WTC11 (cell line): ENCODE measurements around the gene DOK7.

Source experiments
- ATF3 ChIP-seq: sonication (generic); formaldehyde crosslinking; conservative IDR thresholded peaks from 2 replicates; pipeline ENCODE4 v1.8.1; 2022; ENCODE audit warnings: mild to moderate bottlenecking, missing genetic modification reagents
- CREB1 ChIP-seq: sonication (generic); formaldehyde crosslinking; IDR thresholded peaks from 2 replicates; pipeline ENCODE4 v1.8.0; 2023; ENCODE audit warnings: mild to moderate bottlenecking, missing genetic modification reagents
- CREM ChIP-seq: sonication (generic); formaldehyde crosslinking; IDR thresholded peaks from 2 replicates; pipeline ENCODE4 v1.8.1; 2022; ENCODE audit warnings: mild to moderate bottlenecking, missing genetic modification reagents, moderate library complexity
- CTCF ChIP-seq: fragments of 200-600 bp; IDR thresholded peaks from 2 replicates; pipeline ENCODE4 v1.8.0; 2022; ENCODE audit warnings: antibody characterized with exemption
- MLX ChIP-seq: sonication (generic); formaldehyde crosslinking; IDR thresholded peaks from 2 replicates; pipeline ENCODE4 v1.8.1; 2023; ENCODE audit warnings: mild to moderate bottlenecking, missing genetic modification reagents, moderate library complexity
- MYBL2 ChIP-seq: sonication (generic); formaldehyde crosslinking; IDR thresholded peaks from 2 replicates; pipeline ENCODE4 v1.8.1; 2023; ENCODE audit warnings: mild to moderate bottlenecking, moderate library complexity, missing genetic modification reagents
- OVOL2 ChIP-seq: fragments of 250-450 bp; sonication (Bioruptor Pico); IDR thresholded peaks from 2 replicates; pipeline ENCODE4 v1.9.0; 2021; ENCODE audit warnings: mild to moderate bottlenecking, borderline replicate concordance
- PRDM15 ChIP-seq: sonication (generic); formaldehyde crosslinking; IDR thresholded peaks from 2 replicates; pipeline ENCODE4 v1.8.0; 2022; ENCODE audit warnings: missing genetic modification reagents
- SP1 ChIP-seq: sonication (generic); formaldehyde crosslinking; conservative IDR thresholded peaks from 2 replicates; pipeline ENCODE4 v1.8.1; 2022; ENCODE audit warnings: missing genetic modification reagents
- TEAD1 ChIP-seq: sonication (generic); formaldehyde crosslinking; IDR thresholded peaks from 2 replicates; pipeline ENCODE4 v1.8.0; 2022; ENCODE audit warnings: mild to moderate bottlenecking, missing genetic modification reagents
- ZNF232 ChIP-seq: sonication (generic); formaldehyde crosslinking; IDR thresholded peaks from 2 replicates; pipeline ENCODE4 v1.8.0; 2022; ENCODE audit warnings: mild to moderate bottlenecking, missing genetic modification reagents
- TF ChIP-seq, protein P1 (sequence below): sonication (generic); formaldehyde crosslinking; IDR thresholded peaks from 2 replicates; pipeline ENCODE4 v1.8.1; 2022; ENCODE audit warnings: mild to moderate bottlenecking, missing genetic modification reagents, moderate library complexity, borderline replicate concordance
- TF ChIP-seq, protein P2 (sequence below): sonication (generic); formaldehyde crosslinking; IDR thresholded peaks from 2 replicates; pipeline ENCODE4 v1.8.0; 2022; ENCODE audit warnings: mild to moderate bottlenecking, missing genetic modification reagents
- TF ChIP-seq, protein P3 (sequence below): sonication (generic); formaldehyde crosslinking; IDR thresholded peaks from 2 replicates; pipeline ENCODE4 v1.8.0; 2022; ENCODE audit warnings: mild to moderate bottlenecking, missing genetic modification reagents

DNA sequence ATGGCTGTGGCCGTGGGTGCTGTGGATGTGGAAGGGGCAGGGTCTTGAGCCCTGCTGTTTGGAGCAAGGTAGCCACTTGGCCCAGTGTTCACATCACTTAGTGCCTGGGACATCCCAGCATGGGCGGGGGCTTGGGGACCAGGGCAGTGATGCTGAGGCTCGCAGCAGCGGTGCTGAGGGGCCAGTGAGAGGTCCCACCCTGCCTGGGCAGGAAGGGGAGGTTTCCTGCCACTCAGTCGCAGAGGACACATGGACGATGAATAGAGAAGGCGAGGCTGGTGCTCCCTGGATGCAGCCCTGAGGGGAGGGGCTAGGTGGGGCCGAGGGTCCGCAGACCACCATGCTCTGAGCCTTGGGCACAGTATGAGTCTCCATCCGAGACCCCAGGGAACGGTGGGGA, 25.7 kb downstream of the DOK7 start:
- TF ChIP-seq MYBL2 (no peak), SP1 (CRISPR knock-in tag) (no peak), CTCF (no peak), CREB1 (CRISPR knock-in tag) (no peak), PRDM15 (CRISPR knock-in tag) (no peak), TEAD1 (CRISPR knock-in tag) (no peak), CREM (CRISPR knock-in tag) (no peak), OVOL2 (CRISPR knock-in tag) (no peak), ATF3 (no peak), MLX (no peak), ZNF232 (no peak)
- TF ChIP-seq, protein P1, sequence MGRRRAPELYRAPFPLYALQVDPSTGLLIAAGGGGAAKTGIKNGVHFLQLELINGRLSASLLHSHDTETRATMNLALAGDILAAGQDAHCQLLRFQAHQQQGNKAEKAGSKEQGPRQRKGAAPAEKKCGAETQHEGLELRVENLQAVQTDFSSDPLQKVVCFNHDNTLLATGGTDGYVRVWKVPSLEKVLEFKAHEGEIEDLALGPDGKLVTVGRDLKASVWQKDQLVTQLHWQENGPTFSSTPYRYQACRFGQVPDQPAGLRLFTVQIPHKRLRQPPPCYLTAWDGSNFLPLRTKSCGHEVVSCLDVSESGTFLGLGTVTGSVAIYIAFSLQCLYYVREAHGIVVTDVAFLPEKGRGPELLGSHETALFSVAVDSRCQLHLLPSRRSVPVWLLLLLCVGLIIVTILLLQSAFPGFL (CRISPR knock-in tag), result no peak
- TF ChIP-seq, protein P2, sequence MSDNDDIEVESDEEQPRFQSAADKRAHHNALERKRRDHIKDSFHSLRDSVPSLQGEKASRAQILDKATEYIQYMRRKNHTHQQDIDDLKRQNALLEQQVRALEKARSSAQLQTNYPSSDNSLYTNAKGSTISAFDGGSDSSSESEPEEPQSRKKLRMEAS (CRISPR knock-in tag), result no peak
- TF ChIP-seq, protein P3, sequence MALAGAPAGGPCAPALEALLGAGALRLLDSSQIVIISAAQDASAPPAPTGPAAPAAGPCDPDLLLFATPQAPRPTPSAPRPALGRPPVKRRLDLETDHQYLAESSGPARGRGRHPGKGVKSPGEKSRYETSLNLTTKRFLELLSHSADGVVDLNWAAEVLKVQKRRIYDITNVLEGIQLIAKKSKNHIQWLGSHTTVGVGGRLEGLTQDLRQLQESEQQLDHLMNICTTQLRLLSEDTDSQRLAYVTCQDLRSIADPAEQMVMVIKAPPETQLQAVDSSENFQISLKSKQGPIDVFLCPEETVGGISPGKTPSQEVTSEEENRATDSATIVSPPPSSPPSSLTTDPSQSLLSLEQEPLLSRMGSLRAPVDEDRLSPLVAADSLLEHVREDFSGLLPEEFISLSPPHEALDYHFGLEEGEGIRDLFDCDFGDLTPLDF (CRISPR knock-in tag), result no peak
